Ishikawa (cell line): Measurements from ENCODE around the gene KCNK3.

ENCODE experiments used
- CEBPB ChIP-seq: IDR thresholded peaks from 2 replicates; pipeline ENCODE4 v1.6.1; 2012
- CREB1 ChIP-seq: IDR thresholded peaks from 2 replicates; pipeline ENCODE4 v1.6.1; 2012; ENCODE audit warnings: low read depth
- EGR1 ChIP-seq: IDR thresholded peaks from 2 replicates; pipeline ENCODE4 v1.6.1; 2012
- EP300 ChIP-seq: IDR thresholded peaks from 2 replicates; pipeline ENCODE4 v1.6.1; 2012; ENCODE audit warnings: borderline replicate concordance
- FOXM1 ChIP-seq: IDR thresholded peaks from 2 replicates; pipeline ENCODE4 v1.6.1; 2012; ENCODE audit warnings: low read depth, borderline replicate concordance
- MAX ChIP-seq: IDR thresholded peaks from 2 replicates; pipeline ENCODE4 v1.6.1; 2012
- NFIC ChIP-seq: IDR thresholded peaks from 2 replicates; pipeline ENCODE4 v1.6.1; 2012
- RAD21 ChIP-seq: IDR thresholded peaks from 2 replicates; pipeline ENCODE4 v1.6.1; 2012; ENCODE audit warnings: low read depth
- REST ChIP-seq: IDR thresholded peaks from 2 replicates; pipeline ENCODE4 v1.6.1; 2012; ENCODE audit warnings: low read depth, mild to moderate bottlenecking
- TAF1 ChIP-seq: IDR thresholded peaks from 2 replicates; pipeline ENCODE4 v1.6.1; 2012; ENCODE audit warnings: low read depth, mild to moderate bottlenecking
- TCF12 ChIP-seq: IDR thresholded peaks from 2 replicates; pipeline ENCODE4 v1.6.1; 2012; ENCODE audit warnings: low read depth
- TEAD4 ChIP-seq: IDR thresholded peaks from 2 replicates; pipeline ENCODE4 v1.6.1; 2012
- USF1 ChIP-seq: IDR thresholded peaks from 2 replicates; pipeline ENCODE4 v1.6.1; 2012
- YY1 ChIP-seq: IDR thresholded peaks from 2 replicates; pipeline ENCODE4 v1.6.1; 2012; ENCODE audit warnings: low read depth
- ZBTB7A ChIP-seq: IDR thresholded peaks from 2 replicates; pipeline ENCODE4 v1.6.1; 2012; ENCODE audit warnings: low read depth

KCNK3 gene

GRCh38 chr2:26670931-26671460, 21.5 kb upstream of the KCNK3 start:
- TF ChIP-seq TCF12 (no peak), RAD21 (no peak), USF1 (peak; percentile 26; the same call in 1 of the 2 replicates), TEAD4 (no peak), CREB1 (no peak), REST (no peak)

- TF ChIP-seq NFIC (no peak), EGR1 (no peak), TEAD4 (no peak), TAF1 (no peak), REST (no peak), USF1 (no peak), CEBPB (no peak), MAX (no peak), YY1 (no peak), RAD21 (no peak), TCF12 (no peak)
These were observed 20.8 kb upstream of the KCNK3 start for GRCh38 chr2:26671691-26672090.

- TF ChIP-seq EP300 = no peak
- no peak for TF ChIP-seq REST
- no peak for TF ChIP-seq FOXM1
- no peak for TF ChIP-seq ZBTB7A
- TF ChIP-seq NFIC = no peak
- TF ChIP-seq EGR1 = no peak
- no peak for TF ChIP-seq TCF12
- TF ChIP-seq TAF1 = no peak
- no peak for TF ChIP-seq CEBPB
- TF ChIP-seq USF1 = no peak
- TF ChIP-seq YY1 = no peak
These were observed 20.3 kb upstream of the KCNK3 start for GRCh38 chr2:26672112-26672817.

- TF ChIP-seq CREB1 (no peak), ZBTB7A (no peak), RAD21 (no peak), TAF1 (no peak), YY1 (no peak), EGR1 (no peak), CEBPB (no peak), FOXM1 (no peak), EP300 (no peak), NFIC (no peak), TCF12 (no peak), TEAD4 (no peak), MAX (no peak), USF1 (no peak), REST (no peak)
These were observed 19.6 kb upstream of the KCNK3 start for GRCh38 chr2:26672818-26673393.
